Thyroid gland (tissue), 4 donors: ENCODE data around the gene AXDND1. TPM values are rescaled to one million over a fixed set of nuclear protein-coding genes. Genes with fewer than 3 reads are reported as not detected.
"Not testable (repeated sequence)": the region's sequence is repeated elsewhere in the genome, so short reads cannot be mapped to it uniquely, and the experiment has no call there.

Experiments used
- DNase-seq, 2 donors: peaks; one replicate each; pipeline ENCODE4 v3.0.0-alpha.2; 2019
- H3K27ac ChIP-seq, 3 donors: fragments of 200-600 bp; sonication (generic); 1 replicate in 2 of 3; 2 replicates in 1 of 3; pipeline ENCODE4 v1.5.1; 2016 to 2019; ENCODE audit warnings: mild to moderate bottlenecking in 1 of 3, moderate library complexity in 1 of 3
- H3K27me3 ChIP-seq: fragments of 200-600 bp; sonication (generic); one replicate; pipeline ENCODE4 v1.5.1; 2019
- H3K36me3 ChIP-seq, 2 donors: fragments of 200-600 bp; sonication (generic); one replicate each; pipeline ENCODE4 v1.5.1; 2016 to 2019
- H3K4me1 ChIP-seq, 2 donors: fragments of 200-600 bp; sonication (generic); one replicate each; pipeline ENCODE4 v1.5.1; 2017 to 2019
- H3K4me3 ChIP-seq, 3 donors: fragments of 200-600 bp; sonication (generic); replicated peaks in 1 of 3; 1 replicate in 2 of 3; 2 replicates in 1 of 3; pipeline ENCODE4 v1.5.1; 2016; ENCODE audit warnings: mild to moderate bottlenecking in 1 of 3
- H3K9me3 ChIP-seq: fragments of 200-600 bp; sonication (generic); one replicate; pipeline ENCODE4 v1.5.1; 2017
- CTCF ChIP-seq, 6 experiments: fragments of 200-600 bp in 3 of 6; fragments of 450-650 bp in 3 of 6; sonication (generic) in 3 of 6; IDR thresholded peaks; one replicate each; pipeline ENCODE4 v1.5.1; 2016 to 2019; ENCODE audit warnings: antibody characterized with exemption in 6 of 6, mild to moderate bottlenecking in 2 of 6, inconsistent platforms in 1 of 6, moderate library complexity in 1 of 6
- POLR2A ChIP-seq, 2 donors: fragments of 450-650 bp; IDR thresholded peaks; one replicate each; pipeline ENCODE4 v1.6.1; 2017; ENCODE audit warnings: antibody characterized with exemption in 2 of 2, mild to moderate bottlenecking in 2 of 2, moderate library complexity in 1 of 2
- WGBS, 2 donors: methylation state at CpG; one replicate each; pipeline ENCODE4 v1.1.5; 2017; 5-methylcytosine and 5-hydroxymethylcytosine counted together
- intact Hi-C: fragments of 100-400 bp; cut with DNase I; formaldehyde crosslinking; loops from one replicate; pipeline ENCODE4 v1.15.1; 2023
- total RNA-seq, 4 donors: library from RNA; depleted of rRNA; stranded (reverse); fragments of >200 nt; gene quantifications; one replicate each; pipeline ENCODE4 v1.2.3, GENCODE V29; 2016

AXDND1 gene
- total RNA-seq, 4 donors from 2014 or later, result 0.27 to 4.0 (median 2.1) TPM

- H3K36me3 ChIP-seq, result peaks cover 4 to 11% of the 10 kb centered on the region in 2 donors
- H3K9me3 ChIP-seq, result no peaks in the 10 kb centered on the region
- TF ChIP-seq POLR2A (IDR thresholded peaks at IDR 0.05) (no peak), CTCF (IDR thresholded peaks at IDR 0.05) (no peak)
- WGBS, 2 donors, result 96% methylated on average over 4 of the region's 4 CpGs
- no peak overlapping the region for H3K27ac ChIP-seq
- no peak overlapping the region for H3K4me3 ChIP-seq
- H3K27me3 ChIP-seq, result no peaks in the 10 kb centered on the region
- DNase-seq, result no peak
- H3K4me1 ChIP-seq, result no peaks in the 10 kb centered on the region
- intact Hi-C loops, result no loop called here
Measured at GRCh38 chr1:179342740-179343404, 22.9 kb upstream of the AXDND1 start.

- H3K36me3 ChIP-seq, result peaks cover 0 to 4% of the 10 kb centered on the region in 2 donors
- no peaks in the 10 kb centered on the region for H3K27me3 ChIP-seq
- H3K4me1 ChIP-seq, result no peaks in the 10 kb centered on the region
- intact Hi-C loops, result no loop called here
- no peak for TF ChIP-seq CTCF (IDR thresholded peaks at IDR 0.05)
- TF ChIP-seq POLR2A (IDR thresholded peaks at IDR 0.05), result no peak
- H3K4me3 ChIP-seq, result no peak overlapping the region
- no peak overlapping the region for H3K27ac ChIP-seq
- WGBS, 2 donors, result 95 to 98% methylated on average over 3 of the region's 3 CpGs
- no peak for DNase-seq
- no peaks in the 10 kb centered on the region for H3K9me3 ChIP-seq
Measured at GRCh38 chr1:179351281-179351680, 14.5 kb upstream of the AXDND1 start.

- Histone ChIP-seq H3K27me3 (no peaks in the 10 kb centered on the region), H3K4me1 (no peaks in the 10 kb centered on the region), H3K27ac (no peak overlapping the region), H3K36me3 (peaks cover 0 to 4% of the 10 kb centered on the region in 2 donors), H3K4me3 (no peak overlapping the region), H3K9me3 (no peaks in the 10 kb centered on the region)
- WGBS, 2 donors, result 98 to 99% methylated on average over 2 of the region's 2 CpGs
- TF ChIP-seq CTCF (IDR thresholded peaks at IDR 0.05) (no peak), POLR2A (IDR thresholded peaks at IDR 0.05) (no peak)
- intact Hi-C loops, result no loop called here
- DNase-seq, result no peak
Measured at GRCh38 chr1:179352236-179352635, 13.5 kb upstream of the AXDND1 start.

- intact Hi-C loops, result no loop called here
- H3K27ac ChIP-seq, result no peak overlapping the region
- no peaks in the 10 kb centered on the region for H3K9me3 ChIP-seq
- H3K27me3 ChIP-seq, result no peaks in the 10 kb centered on the region
- TF ChIP-seq CTCF (IDR thresholded peaks at IDR 0.05) (no peak), POLR2A (IDR thresholded peaks at IDR 0.05) (no peak)
- no peak overlapping the region for H3K4me3 ChIP-seq
- peaks cover 0 to 4% of the 10 kb centered on the region in 2 donors for H3K36me3 ChIP-seq
- H3K4me1 ChIP-seq, result no peaks in the 10 kb centered on the region
- no peak for DNase-seq
- WGBS, 2 donors, result 75 to 77% methylated on average over 5 of the region's 5 CpGs
Measured at GRCh38 chr1:179353546-179353945, 12.2 kb upstream of the AXDND1 start.

- H3K4me3 ChIP-seq, H3K27ac ChIP-seq, H3K27me3 ChIP-seq, H3K4me1 ChIP-seq, intact Hi-C loops, H3K36me3 ChIP-seq, DNase-seq, H3K9me3 ChIP-seq: not testable (repeated sequence)
- WGBS, 2 donors, result 76 to 78% methylated on average over 2 of the region's 2 CpGs
Measured at GRCh38 chr1:179361631-179362030, 4.1 kb upstream of the AXDND1 start.
